Fibroblast of skin of left biceps (primary cell): Measurements from ENCODE around the gene SLC44A3.
"Not testable (repeated sequence)": the region's sequence is repeated elsewhere in the genome, so short reads cannot be mapped to it uniquely, and the experiment has no call there.

Experiments used
- DNase-seq, 2 experiments: peaks; one replicate each; pipeline ENCODE4 v3.0.0-alpha.2; 2013; ENCODE audit warnings: low read depth in 2 of 2

SLC44A3 gene

DNA sequence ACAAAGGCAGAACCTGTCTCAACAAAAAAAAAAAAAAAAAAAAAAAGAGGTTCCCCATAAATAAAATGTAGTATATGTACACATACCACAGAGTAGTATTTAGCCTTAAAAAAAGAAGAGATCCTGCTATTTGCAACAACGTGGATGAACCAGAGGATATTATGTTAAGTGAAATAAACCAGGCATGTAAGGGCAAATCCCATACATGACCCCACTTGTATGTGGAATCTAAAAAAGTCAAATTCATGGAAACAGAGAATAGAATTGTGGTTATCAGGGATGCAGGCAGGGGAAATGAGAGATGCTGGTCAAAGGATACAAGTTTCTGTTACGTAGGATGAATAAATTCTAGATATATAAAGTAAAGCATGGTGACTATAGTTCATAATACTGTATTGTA is 16.7 kb downstream of the SLC44A3 start:
- no peak for DNase-seq

DNA sequence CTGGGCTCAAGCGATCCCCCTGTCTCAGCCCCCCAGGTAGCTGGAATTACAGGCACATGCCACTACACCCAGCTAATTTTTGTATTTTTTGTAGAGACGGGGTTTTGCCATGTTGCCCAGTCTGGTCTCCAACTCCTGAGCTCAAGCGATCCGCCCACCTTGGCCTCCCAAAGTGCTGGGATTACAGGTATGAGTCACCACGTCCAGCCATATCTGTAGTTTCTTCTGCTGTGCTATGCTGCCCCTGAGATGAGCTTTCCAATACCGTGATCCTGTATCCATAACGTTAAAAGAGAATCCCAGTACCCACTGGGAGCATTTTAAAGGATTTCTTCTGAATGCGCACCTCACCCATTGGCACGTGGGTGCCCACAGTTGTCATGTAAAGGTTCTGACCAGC is 20.2 kb downstream of the SLC44A3 start:
- not testable (repeated sequence) for DNase-seq

DNA sequence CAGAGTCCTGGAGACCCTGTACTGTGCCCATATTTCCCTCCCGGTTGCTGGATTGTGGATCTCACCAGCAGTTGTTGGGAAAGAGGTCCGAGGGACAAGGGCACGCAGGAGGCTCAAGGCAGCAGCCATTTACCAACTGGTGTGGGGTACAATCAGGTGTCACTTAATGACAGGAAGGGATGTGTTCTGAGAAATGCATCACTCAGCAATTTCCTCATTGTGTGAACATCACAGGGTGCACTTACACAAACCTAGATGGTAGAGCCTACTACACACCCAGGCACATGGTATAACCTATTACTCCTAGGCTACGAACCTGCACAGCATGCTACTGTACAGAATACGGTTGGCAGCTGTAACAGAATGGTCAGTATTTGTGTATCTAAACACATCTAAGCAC is 20.7 kb downstream of the SLC44A3 start:
- no peak for DNase-seq

DNA sequence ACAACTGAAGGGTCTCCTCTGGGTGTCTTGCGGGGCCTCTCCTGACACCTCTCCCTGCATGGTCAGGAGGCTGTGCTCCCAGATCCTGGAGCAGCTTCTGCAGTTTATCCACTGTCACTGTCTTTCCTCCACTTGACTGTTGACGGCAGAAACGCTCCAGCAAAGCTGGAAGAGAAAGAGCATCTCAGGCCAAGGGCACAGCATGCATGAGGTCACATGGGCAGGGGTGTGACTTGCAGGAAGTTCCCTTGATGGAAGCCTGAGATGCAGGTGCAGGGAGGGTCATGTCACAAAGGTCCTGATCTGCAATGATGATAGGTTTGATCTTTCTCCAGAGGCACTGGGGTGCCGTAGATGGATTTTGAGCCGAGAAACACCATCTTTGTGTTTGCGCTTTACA is 23.3 kb downstream of the SLC44A3 start:
- no peak for DNase-seq

- no peak for DNase-seq
Observed at GRCh38 chr1:94843846-94844245, 23.7 kb downstream of the SLC44A3 start.

GRCh38 chr1:94846308-94846707 is 26.2 kb downstream of the SLC44A3 start:
- no peak for DNase-seq

DNA sequence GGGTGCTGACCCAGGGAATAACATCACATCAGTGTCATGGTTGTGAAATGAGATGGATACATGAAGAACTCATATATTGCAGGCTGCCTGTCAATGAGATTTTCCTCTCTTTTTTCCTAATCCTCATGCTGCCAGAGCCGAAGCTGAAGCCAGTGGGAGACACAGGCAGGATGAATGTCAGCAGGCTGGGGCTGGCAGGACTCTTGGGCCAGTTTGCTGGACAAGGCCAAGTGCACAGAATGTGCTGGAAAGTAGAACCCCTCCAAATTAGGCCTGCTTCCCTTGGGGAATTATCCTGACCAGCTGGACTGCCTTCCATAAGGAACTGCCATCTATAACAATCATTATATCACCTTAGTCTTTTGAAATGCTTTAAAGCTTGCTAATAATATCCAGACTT is 31.4 kb downstream of the SLC44A3 start:
- no peak for DNase-seq

- no peak for DNase-seq
Observed at GRCh38 chr1:94852788-94853187, 32.6 kb downstream of the SLC44A3 start.

DNA sequence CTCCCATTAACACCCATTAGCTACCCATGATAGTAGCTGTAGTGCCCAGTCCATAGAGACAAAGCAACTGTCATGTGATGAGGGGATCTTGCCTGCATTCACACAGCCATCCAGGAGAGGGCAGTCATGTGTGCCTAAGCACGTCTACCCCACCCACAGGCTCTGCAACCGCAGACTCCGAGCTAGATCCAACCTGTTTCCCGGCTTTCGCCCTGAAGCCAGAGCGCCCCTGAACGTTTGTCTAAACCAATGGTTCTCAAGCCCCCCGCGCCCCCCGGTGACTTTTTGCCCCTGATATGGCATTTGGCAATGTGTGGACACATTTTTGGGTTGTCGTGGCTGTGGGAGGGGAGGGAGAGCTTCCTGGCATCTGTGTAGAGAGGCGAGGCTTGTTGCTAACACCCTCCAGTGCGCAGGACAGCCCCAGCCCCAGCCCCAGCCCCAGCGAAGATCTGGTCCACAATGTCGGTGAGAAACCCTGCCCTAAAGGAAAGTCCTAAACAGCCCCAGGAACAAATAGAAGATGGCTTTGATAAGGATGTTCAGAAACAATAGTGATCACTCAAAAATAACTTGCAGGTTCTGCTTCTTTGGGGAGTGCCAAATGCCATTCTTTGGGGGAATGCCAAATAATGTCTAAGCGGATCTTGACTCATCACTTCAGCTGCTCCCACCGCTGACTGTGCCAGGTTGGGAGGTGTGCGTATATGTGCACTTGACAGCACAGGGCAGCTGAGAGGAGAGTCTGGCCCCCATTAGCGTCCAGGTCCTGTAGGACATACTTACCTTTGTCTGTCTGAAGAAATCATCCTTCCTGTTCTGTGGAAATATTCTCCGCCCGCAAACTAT is 34.5 kb downstream of the SLC44A3 start:
- DNase-seq, result peak; percentile 61 to 63

GRCh38 chr1:94855307-94855700 is 35.1 kb downstream of the SLC44A3 start:
- no peak for DNase-seq

DNA sequence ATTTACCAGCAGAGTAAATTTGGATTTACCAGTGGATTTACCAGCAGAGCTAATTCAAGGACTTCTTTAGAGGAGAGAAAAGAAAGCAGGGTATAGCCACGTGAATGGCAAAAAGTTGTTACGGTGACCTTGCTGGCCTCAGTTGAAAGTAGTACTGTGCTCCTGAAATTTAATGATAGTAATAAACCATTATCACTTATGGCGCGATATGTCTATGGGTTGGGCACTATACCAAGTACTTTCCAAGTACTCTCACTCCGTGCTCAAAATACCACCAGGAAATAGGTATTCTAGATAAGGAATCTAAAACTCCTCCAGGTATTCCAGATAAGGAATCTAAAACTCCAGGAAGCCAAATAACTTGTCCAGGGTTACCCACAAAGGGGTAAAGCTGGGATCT is 35.8 kb downstream of the SLC44A3 start:
- no peak for DNase-seq

GRCh38 chr1:94856868-94857267 is 36.7 kb downstream of the SLC44A3 start:
- no peak for DNase-seq

GRCh38 chr1:94858276-94858675 is 38.1 kb downstream of the SLC44A3 start:
- no peak for DNase-seq

DNA sequence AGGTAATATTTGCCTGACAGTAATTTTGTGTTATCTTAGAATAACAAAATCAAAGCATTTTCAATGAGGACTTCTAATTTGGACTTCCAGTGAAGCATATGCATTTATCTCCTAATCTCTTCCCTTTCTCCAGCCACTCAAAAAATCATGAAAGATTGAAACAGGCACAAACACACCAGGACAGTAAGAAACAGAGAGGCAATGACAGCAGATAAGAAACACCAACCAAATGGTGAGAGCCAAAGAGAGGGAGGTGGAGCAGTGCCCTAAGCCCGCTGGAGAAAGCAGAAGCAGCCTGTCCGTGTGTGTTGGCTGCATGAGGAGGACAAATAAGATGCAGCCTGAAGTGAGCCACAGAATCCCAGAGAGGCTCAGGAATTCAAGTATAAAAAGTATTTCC is 39.0 kb downstream of the SLC44A3 start:
- DNase-seq, result no peak

GRCh38 chr1:94862718-94863117 is 42.6 kb downstream of the SLC44A3 start:
- no peak for DNase-seq

GRCh38 chr1:94863297-94863911 is 43.2 kb downstream of the SLC44A3 start:
- DNase-seq, result peak; percentile 54 to 63

DNA sequence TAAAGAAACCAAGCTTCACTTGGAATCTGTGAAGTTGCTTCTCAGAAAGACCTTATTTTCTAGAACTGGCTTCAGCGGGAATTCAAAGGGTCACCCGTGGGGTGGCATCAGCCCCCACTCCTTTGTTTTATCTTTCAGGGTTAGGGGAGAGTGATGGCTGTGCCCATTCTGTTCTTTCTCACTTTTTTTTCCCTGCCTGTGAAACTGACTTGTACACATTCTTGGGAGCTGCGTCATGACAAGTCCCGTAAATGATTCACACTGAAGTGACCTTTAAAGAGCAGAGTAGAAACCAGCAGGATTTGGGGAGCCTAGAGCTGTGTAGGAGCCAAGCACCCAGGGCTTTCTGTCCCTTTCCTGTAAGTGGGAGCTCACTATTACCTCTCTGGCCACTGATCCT is 43.8 kb downstream of the SLC44A3 start:
- peak; percentile 76 to 78 for DNase-seq

- DNase-seq, result no peak
Observed at GRCh38 chr1:94864821-94865220, 44.7 kb downstream of the SLC44A3 start.

- peak in 1 of 2 experiments; percentile 54 for DNase-seq
Observed at GRCh38 chr1:94865360-94865759, 45.2 kb downstream of the SLC44A3 start.

DNA sequence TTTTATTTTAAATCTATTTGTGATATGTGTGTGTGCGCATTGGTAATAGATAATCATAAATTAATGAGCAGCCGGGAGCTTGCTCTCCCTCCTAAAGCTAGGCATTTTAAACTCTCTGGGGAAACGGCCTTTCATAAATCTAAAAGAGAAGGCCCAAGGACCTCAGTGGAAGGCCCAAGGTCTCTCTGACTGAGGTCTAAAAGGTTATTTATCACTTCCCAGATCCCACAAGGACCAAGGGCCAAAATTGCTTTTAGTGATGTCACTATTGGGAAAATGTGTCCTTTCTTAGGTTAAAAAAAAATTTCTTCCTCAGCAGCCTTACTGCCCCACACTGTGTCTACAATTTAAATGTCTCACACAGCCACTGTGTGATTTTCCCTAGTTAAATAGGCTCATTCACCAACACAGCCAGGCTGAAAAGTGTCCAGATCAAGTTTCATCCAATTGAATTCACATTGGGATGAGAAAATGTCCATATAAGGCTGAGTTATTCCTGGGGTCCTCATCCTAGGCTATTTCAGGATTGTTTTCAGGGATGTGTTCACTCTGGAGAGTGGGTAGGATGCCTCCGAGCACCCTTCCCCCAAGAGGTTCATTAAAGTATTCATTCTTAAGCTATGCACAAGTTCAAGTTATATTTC is 46.1 kb downstream of the SLC44A3 start:
- DNase-seq, result peak; percentile 89

DNA sequence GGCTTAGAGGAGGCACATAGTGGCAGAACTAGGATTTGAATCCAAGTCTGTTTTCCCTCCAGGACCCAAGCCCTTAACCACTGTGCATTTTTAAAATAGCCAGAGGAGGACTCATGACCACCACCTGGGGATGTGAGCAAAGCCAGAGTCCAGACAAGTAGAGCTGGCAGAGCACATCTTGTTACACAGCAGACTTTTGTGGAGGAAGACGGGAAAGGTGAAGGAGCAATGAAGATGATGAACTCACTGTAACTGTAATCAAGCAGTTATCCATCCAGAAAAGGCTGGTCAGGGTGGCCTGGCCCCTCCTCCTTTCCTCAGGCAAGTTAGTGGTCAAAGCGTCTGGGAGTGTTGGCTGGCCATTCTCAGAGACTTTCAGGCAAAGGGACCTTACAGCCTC is 50.9 kb downstream of the SLC44A3 start:
- DNase-seq, result no peak

GRCh38 chr1:94872771-94873495 is 52.8 kb downstream of the SLC44A3 start:
- no peak for DNase-seq
